Uterus (tissue), 2 donors: ENCODE results near the gene FBXL5.

Experiments used
- CTCF ChIP-seq, 4 experiments: fragments of 200-600 bp in 2 of 4; fragments of 450-650 bp in 2 of 4; sonication (generic) in 2 of 4; IDR thresholded peaks; one replicate each; pipeline ENCODE4 v1.5.1; 2016 to 2019; ENCODE audit warnings: antibody characterized with exemption in 4 of 4, mild to moderate bottlenecking in 2 of 4, moderate library complexity in 1 of 4
- POLR2A ChIP-seq, 2 donors: fragments of 450-650 bp; IDR thresholded peaks; one replicate each; pipeline ENCODE4 v1.6.1; 2016; ENCODE audit warnings: antibody characterized with exemption in 2 of 2, mild to moderate bottlenecking in 1 of 2, moderate library complexity in 1 of 2

- TF ChIP-seq CTCF (IDR thresholded peaks at IDR 0.05) (no peak), POLR2A (IDR thresholded peaks at IDR 0.05) (no peak)
Observed at GRCh38 chr4:15673337-15673736, 18.2 kb upstream of the FBXL5 start.
